Ishikawa (cell line): ENCODE results near the gene NEK7.

Experiments
- CEBPB ChIP-seq: IDR thresholded peaks from 2 replicates; pipeline ENCODE4 v1.6.1; 2012
- CREB1 ChIP-seq: IDR thresholded peaks from 2 replicates; pipeline ENCODE4 v1.6.1; 2012; ENCODE audit warnings: low read depth
- EGR1 ChIP-seq: IDR thresholded peaks from 2 replicates; pipeline ENCODE4 v1.6.1; 2012
- EP300 ChIP-seq: IDR thresholded peaks from 2 replicates; pipeline ENCODE4 v1.6.1; 2012; ENCODE audit warnings: borderline replicate concordance
- FOXM1 ChIP-seq: IDR thresholded peaks from 2 replicates; pipeline ENCODE4 v1.6.1; 2012; ENCODE audit warnings: low read depth, borderline replicate concordance
- MAX ChIP-seq: IDR thresholded peaks from 2 replicates; pipeline ENCODE4 v1.6.1; 2012
- NFIC ChIP-seq: IDR thresholded peaks from 2 replicates; pipeline ENCODE4 v1.6.1; 2012
- RAD21 ChIP-seq: IDR thresholded peaks from 2 replicates; pipeline ENCODE4 v1.6.1; 2012; ENCODE audit warnings: low read depth
- REST ChIP-seq: IDR thresholded peaks from 2 replicates; pipeline ENCODE4 v1.6.1; 2012; ENCODE audit warnings: low read depth, mild to moderate bottlenecking
- TAF1 ChIP-seq: IDR thresholded peaks from 2 replicates; pipeline ENCODE4 v1.6.1; 2012; ENCODE audit warnings: low read depth, mild to moderate bottlenecking
- TCF12 ChIP-seq: IDR thresholded peaks from 2 replicates; pipeline ENCODE4 v1.6.1; 2012; ENCODE audit warnings: low read depth
- TEAD4 ChIP-seq: IDR thresholded peaks from 2 replicates; pipeline ENCODE4 v1.6.1; 2012
- USF1 ChIP-seq: IDR thresholded peaks from 2 replicates; pipeline ENCODE4 v1.6.1; 2012
- YY1 ChIP-seq: IDR thresholded peaks from 2 replicates; pipeline ENCODE4 v1.6.1; 2012; ENCODE audit warnings: low read depth
- ZBTB7A ChIP-seq: IDR thresholded peaks from 2 replicates; pipeline ENCODE4 v1.6.1; 2012; ENCODE audit warnings: low read depth

NEK7 gene

GRCh38 chr1:198150369-198150768 lies 6.4 kb upstream of the NEK7 start:
- TF ChIP-seq TAF1 (no peak), FOXM1 (no peak), TEAD4 (no peak), EP300 (no peak), CEBPB (no peak), CREB1 (no peak)

GRCh38 chr1:198151688-198152087 lies 5.1 kb upstream of the NEK7 start:
- TF ChIP-seq CREB1 (no peak), ZBTB7A (no peak), CEBPB (no peak), MAX (no peak), TCF12 (no peak), REST (no peak), USF1 (no peak), NFIC (no peak)

DNA sequence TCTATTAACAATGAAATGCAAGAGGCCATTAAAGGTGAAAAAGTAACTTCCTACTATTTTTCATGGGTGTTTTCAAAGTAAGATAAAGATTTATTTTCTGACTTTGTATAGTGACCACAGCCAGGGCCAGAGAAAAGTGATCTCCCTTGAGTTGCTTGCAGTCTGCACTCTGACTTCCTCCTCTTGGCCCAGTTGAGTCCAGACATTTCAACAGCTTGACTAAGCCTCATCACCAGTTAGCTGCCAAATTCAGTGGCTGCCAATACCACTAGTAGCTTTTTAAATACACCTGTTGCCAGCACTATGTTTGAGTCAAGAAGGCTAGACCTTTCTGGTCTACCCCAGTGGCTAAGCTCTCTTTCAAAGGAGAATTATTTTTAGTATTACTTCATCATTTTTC lies 3.7 kb upstream of the NEK7 start:
- no peak for TF ChIP-seq TEAD4
- 0 out of 2 replicates have a peak, but pooled peaks have one; percentile 12 for TF ChIP-seq NFIC

DNA sequence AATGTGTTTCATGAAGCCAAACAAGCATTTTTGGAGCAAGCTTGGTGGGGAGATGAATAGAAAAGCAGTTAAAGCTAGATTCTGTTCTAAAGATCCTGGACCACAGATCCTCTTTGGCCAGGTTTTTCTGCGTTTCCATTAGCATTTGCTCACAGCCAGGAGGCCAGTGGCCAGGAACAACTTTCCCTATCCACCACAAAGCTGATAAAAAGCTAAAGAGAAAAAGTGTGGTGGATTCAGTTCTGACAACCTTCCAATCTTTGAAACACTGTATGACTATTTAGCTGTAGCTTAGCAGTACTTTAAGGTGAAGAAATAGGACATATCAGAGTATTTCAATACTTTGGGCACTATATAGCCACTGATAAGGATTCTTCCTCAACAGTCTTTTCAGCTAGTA lies 3.0 kb upstream of the NEK7 start:
- TF ChIP-seq YY1 (no peak), CREB1 (no peak), CEBPB (no peak), EGR1 (no peak), REST (no peak), NFIC (no peak), TEAD4 (no peak), MAX (no peak), FOXM1 (no peak), TCF12 (no peak), ZBTB7A (no peak), TAF1 (no peak), RAD21 (no peak), USF1 (no peak), EP300 (no peak)

DNA sequence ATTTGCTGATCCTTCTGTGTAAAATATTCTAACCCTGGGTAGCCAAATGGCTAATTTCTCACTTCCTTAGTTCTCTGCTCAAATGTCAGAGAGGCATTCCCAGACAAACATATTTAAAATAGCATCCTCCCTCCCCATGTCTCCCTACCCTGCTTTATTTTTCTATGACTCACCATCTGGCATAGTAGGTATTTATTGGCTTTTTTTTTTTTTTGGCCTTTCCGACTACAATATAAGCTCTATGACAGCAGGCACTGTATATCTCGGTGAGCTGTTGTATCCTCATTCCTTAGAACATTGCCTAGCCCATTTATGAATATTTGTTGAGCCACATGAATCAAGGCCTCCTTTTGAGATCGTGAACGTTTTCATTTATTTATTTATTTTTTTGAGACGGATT lies 1.5 kb upstream of the NEK7 start:
- TF ChIP-seq MAX = no peak
- TF ChIP-seq EGR1 = no peak
- TF ChIP-seq NFIC = no peak
- no peak for TF ChIP-seq CREB1
- TF ChIP-seq TAF1 = no peak
- no peak for TF ChIP-seq EP300
- no peak for TF ChIP-seq YY1
- TF ChIP-seq REST = no peak
- TF ChIP-seq ZBTB7A = no peak
- TF ChIP-seq RAD21 = no peak
- TF ChIP-seq USF1 = no peak
- TF ChIP-seq FOXM1 = no peak
- TF ChIP-seq TEAD4 = no peak
- TF ChIP-seq CEBPB = no peak
- TF ChIP-seq TCF12 = no peak
